GM12878 (cell line): ENCODE data around the gene DAGLA. TPM values are rescaled to one million over a fixed set of nuclear protein-coding genes. Genes with fewer than 3 reads are reported as not detected.

Source experiments
- ATAC-seq: fragments of 200-7000 bp; cut with Tn5 transposase; 3 replicates; pipeline ENCODE4 v1.9.1; 2020; ENCODE audit warnings: mild to moderate bottlenecking, moderate library complexity
- BruUV-seq: library from RNA; stranded (reverse); fragments of 400-500 nt; replicated peaks from 2 replicates; lab custom pipeline; 2021; lab: Mats Ljungman, UMichigan
- CTCF ChIA-PET: fragments of 300-600 bp; sonication (Branson Sonifier 250); formaldehyde crosslinking; extraction: SDS; loops from one replicate; lab custom pipeline; 2021; ENCODE audit warnings: inconsistent platforms; lab: Yijun Ruan, JAX
- POLR2A ChIA-PET: fragments of 350-600 bp; formaldehyde crosslinking; extraction: SDS; loops from one replicate; lab custom pipeline; 2021; ENCODE audit warnings: inconsistent platforms; lab: Charles Lee
- RAD21 ChIA-PET: fragments of 300-600 bp; sonication (Branson Sonifier 250); formaldehyde crosslinking; loops from one replicate; lab custom pipeline; 2023; ENCODE audit warnings: antibody characterized with exemption; ENCODE audit not compliant: unreplicated experiment; lab: Charles Lee
- SMC1A ChIA-PET: fragments of 300-600 bp; sonication (Branson Sonifier 250); formaldehyde crosslinking; loops from one replicate; lab custom pipeline; 2023; ENCODE audit not compliant: unreplicated experiment, uncharacterized antibody; lab: Charles Lee
- DNase-seq: peaks from one replicate; pipeline ENCODE4 v3.0.0-alpha.2; 2011; ENCODE audit warnings: low read depth, low spot score
- FAIRE-seq: peaks from 3 replicates; lab custom pipeline; 2011; peaks lifted over from hg19 to GRCh38; lab: Jason Lieb, UNC
- H2AFZ ChIP-seq: 2 replicates; pipeline ENCODE4 v1.6.0; 2011; ENCODE audit warnings: low read depth, low read length, control low read depth; ENCODE audit not compliant: control insufficient read depth
- H3K27ac ChIP-seq: 2 replicates; pipeline ENCODE4 v1.5.1; 2011; ENCODE audit warnings: control low read depth; ENCODE audit not compliant: control insufficient read depth, insufficient read depth
- H3K27me3 ChIP-seq, 2 experiments: replicated peaks in 1 of 2; 2 replicates each; pipeline versions ENCODE4 v1.6.0 to v1.6.1; 2011; ENCODE audit warnings: low read length in 1 of 2; ENCODE audit not compliant: control insufficient read depth in 2 of 2, insufficient read depth in 2 of 2
- H3K36me3 ChIP-seq, 2 experiments: 2 replicates each; pipeline ENCODE4 v1.5.1; 2011; ENCODE audit warnings: low read length in 1 of 2; ENCODE audit not compliant: control insufficient read depth in 2 of 2, insufficient read depth in 2 of 2
- H3K4me1 ChIP-seq: 2 replicates; pipeline ENCODE4 v1.6.1; 2011; ENCODE audit warnings: mild to moderate bottlenecking, low read length, moderate library complexity, mixed read lengths; ENCODE audit not compliant: control insufficient read depth, insufficient read depth
- H3K4me2 ChIP-seq: 2 replicates; pipeline ENCODE4 v1.6.0; 2011; ENCODE audit warnings: control low read depth; ENCODE audit not compliant: control insufficient read depth, insufficient read depth
- H3K4me3 ChIP-seq: fragments of 200-600 bp; sonication (generic); 2 replicates; pipeline ENCODE4 v1.5.1; 2016
- H3K79me2 ChIP-seq: 2 replicates; pipeline ENCODE4 v1.6.0; 2011; ENCODE audit warnings: low read length; ENCODE audit not compliant: control insufficient read depth, insufficient read depth
- H3K9ac ChIP-seq: 2 replicates; pipeline ENCODE4 v1.8.0; 2011; ENCODE audit warnings: low read length, control low read depth, mixed read lengths; ENCODE audit not compliant: control insufficient read depth, insufficient read depth
- H3K9me3 ChIP-seq: replicated peaks from 3 replicates; pipeline ENCODE4 v1.5.1; 2011; ENCODE audit warnings: mild to moderate bottlenecking, low read length; ENCODE audit not compliant: control insufficient read depth, insufficient read depth
- H4K20me1 ChIP-seq: 2 replicates; pipeline ENCODE4 v1.6.0; 2011; ENCODE audit not compliant: control insufficient read depth, insufficient read depth
- ATF7 ChIP-seq: fragments of 450-650 bp; IDR thresholded peaks from 2 replicates; pipeline ENCODE4 v1.6.1; 2016; ENCODE audit warnings: low read depth, mild to moderate bottlenecking
- CHD4 ChIP-seq: fragments of 200-600 bp; sonication (generic); IDR thresholded peaks from 2 replicates; pipeline ENCODE4 v1.6.1; 2016; ENCODE audit warnings: mild to moderate bottlenecking
- EZH2 ChIP-seq: IDR thresholded peaks from 2 replicates; pipeline ENCODE4 v1.6.1; 2012; ENCODE audit warnings: low read depth, mild to moderate bottlenecking, control low read depth, inconsistent platforms, low read length, borderline replicate concordance; ENCODE audit not compliant: control insufficient read depth
- HDAC2 ChIP-seq: fragments of 200-600 bp; sonication (generic); IDR thresholded peaks from 2 replicates; pipeline ENCODE4 v1.6.1; 2017
- KDM1A ChIP-seq: fragments of 200-600 bp; sonication (generic); IDR thresholded peaks from 2 replicates; pipeline ENCODE4 v1.6.1; 2016; ENCODE audit warnings: borderline replicate concordance
- MXI1 ChIP-seq: fragments of 150-350 bp; IDR thresholded peaks from 2 replicates; pipeline ENCODE4 v1.6.1; 2011; ENCODE audit warnings: low read depth, mild to moderate bottlenecking, inconsistent platforms, low read length, improper control_type of control experiment
- NFXL1 ChIP-seq: fragments of 450-650 bp; IDR thresholded peaks from 2 replicates; pipeline ENCODE4 v1.6.1; 2017; ENCODE audit warnings: antibody characterized with exemption, mild to moderate bottlenecking, borderline replicate concordance
- RUNX3 ChIP-seq: IDR thresholded peaks from 2 replicates; pipeline ENCODE4 v1.6.1; 2012; ENCODE audit warnings: low read length, inconsistent platforms
- SREBF2 ChIP-seq: IDR thresholded peaks from 2 replicates; pipeline ENCODE4 v1.6.1; 2012; ENCODE audit warnings: mild to moderate bottlenecking, low read length
- STAT1 ChIP-seq: fragments of 450-650 bp; conservative IDR thresholded peaks from 2 replicates; pipeline ENCODE4 v1.6.1; 2014; ENCODE audit warnings: antibody characterized with exemption, mild to moderate bottlenecking
- ZNF274 ChIP-seq: IDR thresholded peaks from one replicate; pipeline ENCODE4 v1.8.0; 2011; ENCODE audit not compliant: insufficient read length, insufficient read depth
- ZSCAN29 ChIP-seq: fragments of 450-650 bp; IDR thresholded peaks from 2 replicates; pipeline ENCODE4 v1.6.1; 2017; ENCODE audit warnings: mild to moderate bottlenecking, moderate library complexity
- WGBS: methylation state at CpG from one replicate; pipeline ENCODE4 v1.1.6; 2016; ENCODE audit warnings: low lambda C conversion rate; ENCODE audit not compliant: insufficient replicate concordance, insufficient coverage; ENCODE audit errors: missing lambda C conversion rate; 5-methylcytosine and 5-hydroxymethylcytosine counted together
- in situ Hi-C: fragments of 300-500 bp; cut with MboI; formaldehyde crosslinking; loops from 9 replicates; pipeline ENCODE4 v1.14.3; 2018; ENCODE audit warnings: mixed read lengths
- intact Hi-C: fragments of 100-400 bp; cut with micrococcal nuclease; formaldehyde crosslinking; loops from one replicate; pipeline ENCODE4 v1.14.2; 2022; ENCODE audit not compliant: unreplicated experiment
- polyA plus RNA-seq, 11 experiments: library from polyadenylated mRNA; depleted of rRNA in 4 of 11; unstranded in 6 of 11; stranded (reverse) in 5 of 11; fragments of >200 nt; fragmentation: Nextera tagmentation in 4 of 11; fragmentation: Illumina TruSeq in 1 of 11; extraction: Ambion mirVana in 4 of 11; extraction: Trizol in 1 of 11; gene quantifications; 1 replicate in 1 of 11; 2 replicates in 10 of 11; pipeline versions ENCODE4 v1.2.1 to v1.2.3, GENCODE V29; 2011 to 2016; ENCODE audit warnings: inconsistent platforms in 2 of 11, missing spikeins in 2 of 11, low read depth in 1 of 11
- total RNA-seq, 4 experiments: library from RNA; depleted of rRNA in 3 of 4; stranded (reverse); fragments of >200 nt in 3 of 4; fragmentation: Illumina TruSeq in 1 of 4; extraction: Trizol in 1 of 4; gene quantifications; 2 replicates each; pipeline versions ENCODE4 v1.2.1 to v1.2.3, GENCODE V29; 2013 to 2021
- TF ChIP-seq, protein P1 (sequence below), 3 experiments: IDR thresholded peaks in 2 of 3; conservative IDR thresholded peaks in 1 of 3; 2 replicates each; pipeline ENCODE4 v1.5.1; 2011; ENCODE audit warnings: low read depth in 3 of 3, low read length in 3 of 3, mild to moderate bottlenecking in 3 of 3, control low read depth in 2 of 3, moderate library complexity in 2 of 3, inconsistent platforms in 1 of 3, mixed read lengths in 1 of 3; ENCODE audit not compliant: control insufficient read depth in 2 of 3, insufficient read depth in 1 of 3; ENCODE audit errors: extremely low read depth in 1 of 3

The DAGLA gene
- total and polyA plus RNA-seq, 10 of the 15 experiments (the other 5 are each of a cell fraction or from before 2014, with no cell fraction given) = 0.05 TPM; not detected in 9

DNA sequence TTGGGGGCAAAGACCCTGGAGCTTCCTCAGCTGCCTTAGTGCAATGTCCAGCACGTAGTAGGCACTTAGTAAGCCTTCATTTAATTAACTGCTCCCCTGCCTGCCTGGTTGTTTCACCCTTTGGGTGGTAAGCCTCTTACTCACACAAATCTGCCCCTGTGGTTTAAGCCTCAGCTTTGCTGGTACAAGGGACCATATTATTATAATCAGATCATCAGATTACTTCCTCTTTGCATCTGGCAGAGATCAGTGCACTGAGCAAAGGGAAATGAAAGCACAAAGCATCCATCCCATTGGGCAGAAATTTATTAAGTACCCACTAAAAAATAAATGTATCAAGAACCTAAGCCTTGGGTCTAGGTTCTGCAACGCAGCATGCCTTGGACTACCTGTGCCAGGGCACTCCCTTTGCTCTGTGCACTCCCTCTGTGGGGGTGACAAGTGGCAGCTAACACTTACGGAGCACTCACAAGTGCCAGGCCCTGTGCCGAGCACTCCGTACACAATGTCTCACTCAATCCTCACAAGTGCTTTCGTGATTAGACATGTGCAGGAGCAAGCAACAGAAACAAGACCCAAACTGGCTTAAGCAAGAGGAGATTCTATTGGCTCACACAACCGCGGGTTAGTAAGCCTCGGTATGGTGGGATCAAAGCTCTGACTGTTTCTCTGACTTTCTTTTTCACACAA, 34.9 kb upstream of the DAGLA start (continued):
- no peak for TF ChIP-seq KDM1A

DNA sequence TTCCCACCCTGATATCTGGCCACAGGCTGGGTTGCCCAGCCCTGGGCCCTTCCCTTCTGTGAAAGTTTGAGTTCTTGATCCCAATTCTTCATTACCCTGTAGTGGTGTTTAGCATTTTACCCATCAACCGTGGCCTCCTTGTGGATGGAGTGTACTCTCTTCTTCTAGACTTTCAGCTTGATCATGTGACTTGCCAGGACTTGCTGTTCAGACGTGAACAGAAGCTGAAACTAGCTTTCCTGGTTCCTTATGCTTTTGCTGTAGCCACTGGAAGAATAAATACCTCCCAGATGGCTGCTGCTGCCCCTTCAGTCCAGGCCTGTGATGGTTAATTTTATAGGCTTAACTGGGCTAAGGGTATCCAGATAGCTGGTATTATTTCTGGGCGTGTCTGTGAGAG, 32.7 kb upstream of the DAGLA start:
- RAD21 ChIA-PET = no interaction called here
- 4% methylated on average over 3 of the region's 3 CpGs for WGBS

DNA sequence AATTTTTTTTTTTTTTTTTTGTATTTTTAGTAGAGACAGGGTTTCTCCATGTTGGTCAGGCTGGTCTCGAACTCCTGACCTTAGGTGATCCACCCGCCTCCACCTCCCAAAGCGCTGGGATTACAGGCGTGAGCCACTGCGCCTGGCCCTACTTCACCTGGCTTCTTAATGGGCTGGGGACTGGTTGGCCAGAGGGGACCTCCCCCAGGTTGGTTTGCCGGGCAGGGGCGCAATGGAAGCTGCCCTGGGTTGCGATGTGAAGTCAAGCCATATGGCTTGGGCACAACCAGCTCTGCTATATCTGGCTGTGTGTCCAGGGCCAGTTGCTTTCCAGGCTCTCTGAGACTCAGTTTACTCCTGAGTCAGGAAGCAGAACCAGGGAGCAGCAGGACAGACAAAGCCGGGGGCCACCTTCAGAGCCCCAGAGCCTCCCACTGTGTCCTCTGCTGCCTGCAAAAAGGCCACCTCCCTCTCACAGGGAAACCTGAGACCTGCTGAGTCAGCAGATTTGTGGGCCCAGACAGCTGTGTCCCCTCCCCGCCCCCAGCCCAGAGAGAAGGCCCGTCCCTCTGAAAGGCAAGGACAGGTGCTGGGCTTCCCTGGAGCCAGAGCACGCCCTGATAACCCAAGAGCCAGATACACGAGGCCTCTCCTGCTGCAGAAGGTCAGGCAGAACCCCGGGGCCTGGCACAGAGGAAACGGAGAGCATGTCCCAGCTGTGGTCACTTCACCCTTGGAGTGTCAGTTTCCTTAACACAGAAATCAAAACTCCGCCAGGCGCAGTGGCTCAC, 29.2 kb upstream of the DAGLA start:
- H3K36me3 ChIP-seq = no peaks in the 10 kb centered on the region
- no peaks in the 10 kb centered on the region; a peak in 1 of 4 replicates for H3K27me3 ChIP-seq
- no peak overlapping the region for H3K27ac ChIP-seq
- ChIA-PET RAD21 (no interaction called here), POLR2A (interaction anchor here (0.6 kb wide), 1 partner anchor 20 kb away, joined by 3 read pairs; no protein-coding TSS in a partner anchor), CTCF (no interaction called here), SMC1A (no interaction called here)
- no TSS peak for BruUV-seq
- TF ChIP-seq CHD4 (no peak), EZH2 (no peak), STAT1 (no peak), SREBF2 (no peak), RUNX3 (no peak), ATF7 (no peak)
- TF ChIP-seq, protein P1, sequence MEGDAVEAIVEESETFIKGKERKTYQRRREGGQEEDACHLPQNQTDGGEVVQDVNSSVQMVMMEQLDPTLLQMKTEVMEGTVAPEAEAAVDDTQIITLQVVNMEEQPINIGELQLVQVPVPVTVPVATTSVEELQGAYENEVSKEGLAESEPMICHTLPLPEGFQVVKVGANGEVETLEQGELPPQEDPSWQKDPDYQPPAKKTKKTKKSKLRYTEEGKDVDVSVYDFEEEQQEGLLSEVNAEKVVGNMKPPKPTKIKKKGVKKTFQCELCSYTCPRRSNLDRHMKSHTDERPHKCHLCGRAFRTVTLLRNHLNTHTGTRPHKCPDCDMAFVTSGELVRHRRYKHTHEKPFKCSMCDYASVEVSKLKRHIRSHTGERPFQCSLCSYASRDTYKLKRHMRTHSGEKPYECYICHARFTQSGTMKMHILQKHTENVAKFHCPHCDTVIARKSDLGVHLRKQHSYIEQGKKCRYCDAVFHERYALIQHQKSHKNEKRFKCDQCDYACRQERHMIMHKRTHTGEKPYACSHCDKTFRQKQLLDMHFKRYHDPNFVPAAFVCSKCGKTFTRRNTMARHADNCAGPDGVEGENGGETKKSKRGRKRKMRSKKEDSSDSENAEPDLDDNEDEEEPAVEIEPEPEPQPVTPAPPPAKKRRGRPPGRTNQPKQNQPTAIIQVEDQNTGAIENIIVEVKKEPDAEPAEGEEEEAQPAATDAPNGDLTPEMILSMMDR (IDR thresholded peaks at IDR 0.05 in 2 of 3, conservative IDR thresholded peaks at IDR 0.05 in 1 of 3; ENCODE audit: control insufficient read depth in 2 of 3, extremely low read depth in 1 of 3, insufficient read depth in 1 of 3, low read depth in 3 of 3, low read length in 3 of 3) = no peak
- no peak overlapping the region for H3K9ac ChIP-seq
- H4K20me1 ChIP-seq = no peaks in the 10 kb centered on the region
- ATAC-seq = no peak
- intact Hi-C loops = no loop called here
- no peak for FAIRE-seq
- no peaks in the 10 kb centered on the region for H3K4me1 ChIP-seq
- no peaks in the 10 kb centered on the region for H3K9me3 ChIP-seq
- H3K4me2 ChIP-seq = no peak overlapping the region
- DNase-seq = no peak
- 55% methylated on average over 17 of the region's 17 CpGs for WGBS
- no peak overlapping the region for H3K4me3 ChIP-seq
- H2AFZ ChIP-seq = no peak overlapping the region
- in situ Hi-C loops = no loop called here
- H3K79me2 ChIP-seq = no peaks in the 10 kb centered on the region

More for the DNA sequence above, 32.7 kb upstream of the DAGLA start:
- Histone ChIP-seq H3K4me3 (no peak overlapping the region), H3K9me3 (no peaks in the 10 kb centered on the region), H3K4me2 (no peak overlapping the region), H3K79me2 (no peaks in the 10 kb centered on the region), H3K9ac (no peak overlapping the region), H3K27me3 (no peaks in the 10 kb centered on the region; a peak in 1 of 4 replicates), H2AFZ (no peak overlapping the region), H3K36me3 (no peaks in the 10 kb centered on the region), H3K4me1 (no peaks in the 10 kb centered on the region), H4K20me1 (no peaks in the 10 kb centered on the region), H3K27ac (no peak overlapping the region)
- in situ Hi-C loops = no loop called here
- no peak for TF ChIP-seq NFXL1
- TF ChIP-seq ZNF274 = no peak
- TF ChIP-seq HDAC2 = no peak
- TF ChIP-seq ZSCAN29 = no peak
- no peak for TF ChIP-seq MXI1
- BruUV-seq = no TSS peak
- ChIA-PET SMC1A (no interaction called here), CTCF (interaction anchor here (0.6 to 2.4 kb wide), 2 partner anchors 9 to 160 kb away, joined by 3 to 9 read pairs; no protein-coding TSS in a partner anchor), POLR2A (no interaction called here)
- FAIRE-seq (no peak), ATAC-seq (no peak), DNase-seq (no peak)
- intact Hi-C loops = no loop called here
